ENCODE data around the gene CACNA1S. TPM values are rescaled to one million over a fixed set of nuclear protein-coding genes. Genes with fewer than 3 reads are reported as not detected.

Gene CACNA1S
- total RNA-seq, 1 experiment from 2014 or later = not detected

DNA sequence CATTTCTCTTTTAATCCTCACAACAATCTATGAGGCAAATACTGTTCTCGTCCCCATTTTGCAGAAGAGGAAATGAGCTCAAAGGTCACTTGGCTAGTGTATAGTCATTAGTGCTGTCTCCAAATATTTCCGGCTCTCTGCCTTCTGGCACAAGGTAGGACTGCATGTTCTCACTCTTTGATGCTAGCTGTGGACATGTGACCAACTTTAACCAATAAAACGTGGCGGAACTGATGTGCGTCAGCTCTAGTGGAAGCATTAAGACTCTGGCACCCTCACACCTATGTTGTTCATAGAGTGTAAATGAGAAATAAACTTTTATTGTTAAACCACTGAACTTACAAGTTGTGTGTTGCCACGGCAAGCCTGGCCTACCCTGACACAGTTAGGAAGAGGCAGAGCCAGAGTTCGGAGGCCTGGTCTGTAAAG is 83.8 kb downstream of the CACNA1S start:
- no peak overlapping the region for H2BK15ac ChIP-seq (ENCODE audit: low read depth, low read length)
- H3K9ac ChIP-seq (ENCODE audit: extremely low read depth, insufficient read length, low read length) = no peak overlapping the region
- no peak overlapping the region for H3K56ac ChIP-seq (ENCODE audit: insufficient read length, low read depth, low read length)
- no peak overlapping the region for H3K27ac ChIP-seq (ENCODE audit: insufficient read length, low read depth, low read length)
- no peak overlapping the region for H4K5ac ChIP-seq (ENCODE audit: insufficient read length, low read depth, low read length)
- H4K8ac ChIP-seq (replicated peaks; ENCODE audit: insufficient read length, low read depth, low read length) = no peak overlapping the region
- H3K23me2 ChIP-seq (ENCODE audit: insufficient read length, low read depth, low read length, poor library complexity, severe bottlenecking) = peaks cover 6% of the 10 kb centered on the region
- H2BK20ac ChIP-seq (ENCODE audit: low read depth, low read length, poor library complexity, severe bottlenecking) = no peak overlapping the region
- no peak overlapping the region for H2BK5ac ChIP-seq (ENCODE audit: insufficient read length, low read length)
- Mint-ChIP-seq H3K4me3 (no peak overlapping the region), H3K27ac (no peak overlapping the region), H3K9me3 (no peaks in the 10 kb centered on the region), H3K27me3 (ENCODE audit: low read depth) (peaks cover 2% of the 10 kb centered on the region; the same call in 1 of the 2 replicates), H3K36me3 (ENCODE audit: insufficient read depth in 1 of 3, low read depth in 3 of 3) (peaks cover 0 to 11% (median 0%) of the 10 kb centered on the region in 3 experiments; a peak in 2 of 7 replicates), H3K4me1 (peaks cover 24 to 25% of the 10 kb centered on the region in 2 experiments)
- H3T11ph ChIP-seq (ENCODE audit: low read length) = no peak overlapping the region
- H3K27me3 ChIP-seq (ENCODE audit: insufficient read depth, low read length) = no peaks in the 10 kb centered on the region
- no peak for DNase-seq
- TF ChIP-seq, protein P1, sequence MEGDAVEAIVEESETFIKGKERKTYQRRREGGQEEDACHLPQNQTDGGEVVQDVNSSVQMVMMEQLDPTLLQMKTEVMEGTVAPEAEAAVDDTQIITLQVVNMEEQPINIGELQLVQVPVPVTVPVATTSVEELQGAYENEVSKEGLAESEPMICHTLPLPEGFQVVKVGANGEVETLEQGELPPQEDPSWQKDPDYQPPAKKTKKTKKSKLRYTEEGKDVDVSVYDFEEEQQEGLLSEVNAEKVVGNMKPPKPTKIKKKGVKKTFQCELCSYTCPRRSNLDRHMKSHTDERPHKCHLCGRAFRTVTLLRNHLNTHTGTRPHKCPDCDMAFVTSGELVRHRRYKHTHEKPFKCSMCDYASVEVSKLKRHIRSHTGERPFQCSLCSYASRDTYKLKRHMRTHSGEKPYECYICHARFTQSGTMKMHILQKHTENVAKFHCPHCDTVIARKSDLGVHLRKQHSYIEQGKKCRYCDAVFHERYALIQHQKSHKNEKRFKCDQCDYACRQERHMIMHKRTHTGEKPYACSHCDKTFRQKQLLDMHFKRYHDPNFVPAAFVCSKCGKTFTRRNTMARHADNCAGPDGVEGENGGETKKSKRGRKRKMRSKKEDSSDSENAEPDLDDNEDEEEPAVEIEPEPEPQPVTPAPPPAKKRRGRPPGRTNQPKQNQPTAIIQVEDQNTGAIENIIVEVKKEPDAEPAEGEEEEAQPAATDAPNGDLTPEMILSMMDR (conservative IDR thresholded peaks at IDR 0.05) = no peak
- no peak overlapping the region for H4K91ac ChIP-seq (ENCODE audit: insufficient read length, low read depth, low read length)
- H4K20me1 ChIP-seq (ENCODE audit: control insufficient read depth, insufficient read depth, insufficient read length) = no peaks in the 10 kb centered on the region
- no peaks in the 10 kb centered on the region for H3K9me3 ChIP-seq (ENCODE audit: control insufficient read depth, low read depth, low read length)
- no peak overlapping the region for H2AFZ ChIP-seq (ENCODE audit: low read length)
- no peak overlapping the region for H2AK5ac ChIP-seq (ENCODE audit: insufficient read length, low read length)
- peaks cover 12% of the 10 kb centered on the region for H3K4me1 ChIP-seq (ENCODE audit: insufficient read depth, low read length)
- no peak overlapping the region for H3K4me2 ChIP-seq (ENCODE audit: insufficient read depth, insufficient read length, low read length)
- no peak overlapping the region for H2BK120ac ChIP-seq (ENCODE audit: low read depth, low read length, poor library complexity, severe bottlenecking)
- H3K14ac ChIP-seq (ENCODE audit: insufficient read depth, low read length) = no peak overlapping the region
- H3K23ac ChIP-seq (ENCODE audit: insufficient read length, low read depth, low read length) = no peak overlapping the region
- no peaks in the 10 kb centered on the region for H3K79me2 ChIP-seq (ENCODE audit: insufficient read depth, low read length)
- WGBS (ENCODE audit: extremely low coverage, insufficient read length, low lambda C conversion rate) = no CpG with 5 or more reads among the region's 7 CpGs
- H3K18ac ChIP-seq (ENCODE audit: insufficient read length, low read depth, low read length) = no peak overlapping the region
- no peak overlapping the region for H3K4ac ChIP-seq (ENCODE audit: low read depth, low read length)
- H2BK12ac ChIP-seq (ENCODE audit: insufficient read length, low read depth, low read length) = no peak overlapping the region
- H3K79me1 ChIP-seq (ENCODE audit: insufficient read depth, low read depth, low read length, poor library complexity, severe bottlenecking) = no peaks in the 10 kb centered on the region

Data from H9 (cell line).